Ramos (cell line): ENCODE results near the gene PPP1R12A.

Experiments used
- in situ Hi-C: fragments of 300-500 bp; cut with MboI; formaldehyde crosslinking; loops from one replicate; pipeline ENCODE4 v1.14.3; 2022; ENCODE audit warnings: low sequenced_read_pairs; ENCODE audit not compliant: unreplicated experiment

The PPP1R12A gene

DNA sequence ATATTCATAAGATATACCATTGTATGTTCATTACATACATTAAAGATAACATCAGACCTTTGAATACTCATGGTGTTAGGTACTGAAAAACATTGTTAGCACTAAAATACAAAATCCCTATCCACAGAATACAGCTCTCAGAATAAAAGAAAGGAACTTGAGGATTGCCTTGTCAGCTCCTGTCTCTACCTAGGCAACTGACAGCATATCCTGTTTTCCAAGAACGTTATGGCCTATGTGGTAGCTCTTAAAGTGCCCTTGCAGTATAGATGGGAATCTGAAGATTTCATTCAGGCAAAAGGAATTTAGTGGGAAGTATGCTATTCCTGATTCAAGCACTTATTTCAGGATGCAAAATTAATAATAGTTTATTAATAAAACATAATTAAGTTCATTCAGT lies 1.8 kb upstream of the PPP1R12A start:
- in situ Hi-C loops: no loop called here

DNA sequence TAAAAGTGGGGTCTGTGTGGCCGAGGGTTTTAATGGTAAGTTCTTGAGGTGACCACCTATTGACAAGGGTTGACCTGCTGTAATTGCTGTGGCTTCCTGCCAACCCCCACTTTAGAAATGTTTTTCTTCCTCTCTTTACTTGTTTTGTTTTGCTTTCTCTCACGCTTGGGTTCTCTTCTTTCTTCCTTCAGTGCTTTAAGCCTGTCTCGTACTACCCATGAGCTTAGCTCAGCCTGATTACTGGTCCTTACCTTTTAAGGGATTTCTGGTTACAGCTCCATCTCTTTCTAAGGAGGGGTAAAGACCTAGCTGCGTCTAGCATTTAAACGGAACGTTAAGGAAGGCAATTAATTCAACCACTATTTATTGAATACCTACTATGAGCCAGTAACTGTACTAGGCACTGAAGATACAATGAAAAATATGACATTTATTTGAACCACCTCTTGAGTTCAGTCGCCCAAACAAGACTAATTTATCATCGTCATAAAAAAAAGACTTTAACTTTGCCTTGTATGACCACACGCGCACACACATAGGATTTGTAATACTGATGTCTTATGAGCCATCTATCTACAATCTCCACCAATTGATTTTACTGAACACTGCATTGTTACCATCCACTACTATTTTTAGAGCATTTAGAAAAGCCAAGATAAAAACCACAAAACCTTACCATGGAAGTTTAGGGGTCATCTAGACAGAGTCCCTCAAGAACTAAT lies 888 bp upstream of the PPP1R12A start:
- in situ Hi-C loops: no loop called here

DNA sequence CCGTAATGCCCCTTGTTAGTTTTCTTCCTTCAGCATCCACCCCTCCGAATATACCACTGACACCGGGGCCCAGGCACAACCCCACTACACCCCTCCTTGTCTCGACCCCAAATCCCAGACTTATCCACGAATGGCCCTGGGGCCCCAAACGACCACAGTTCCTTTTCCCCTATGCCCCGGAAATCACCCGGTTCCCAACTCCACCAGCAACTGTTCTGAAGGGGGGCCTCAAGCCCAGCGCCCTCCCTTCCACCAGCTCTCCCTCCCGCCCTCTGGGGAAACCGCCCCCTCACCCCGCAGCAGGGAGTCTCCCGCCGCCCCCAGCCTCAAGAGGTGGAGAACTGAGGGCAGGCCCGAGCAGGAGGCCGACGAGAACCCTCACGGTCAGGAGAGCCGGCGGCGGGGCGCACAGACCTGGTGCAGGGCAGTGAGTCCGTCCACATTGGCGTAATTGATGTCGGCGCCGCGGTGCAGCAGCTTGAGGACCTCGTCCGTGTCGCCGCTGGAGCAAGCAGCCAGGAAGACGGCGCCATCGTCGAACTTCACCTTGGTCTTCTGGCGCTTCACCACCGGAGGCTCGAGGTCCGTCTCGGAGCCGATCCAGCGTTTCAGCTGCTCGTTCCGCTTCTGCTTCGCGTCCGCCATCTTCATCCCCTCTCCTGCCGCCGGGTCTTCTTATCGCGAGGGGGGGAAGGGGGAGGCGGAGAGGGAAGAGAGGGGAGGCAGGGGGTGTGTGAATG lies 446 bp downstream of the PPP1R12A start:
- in situ Hi-C loops: no loop called here

DNA sequence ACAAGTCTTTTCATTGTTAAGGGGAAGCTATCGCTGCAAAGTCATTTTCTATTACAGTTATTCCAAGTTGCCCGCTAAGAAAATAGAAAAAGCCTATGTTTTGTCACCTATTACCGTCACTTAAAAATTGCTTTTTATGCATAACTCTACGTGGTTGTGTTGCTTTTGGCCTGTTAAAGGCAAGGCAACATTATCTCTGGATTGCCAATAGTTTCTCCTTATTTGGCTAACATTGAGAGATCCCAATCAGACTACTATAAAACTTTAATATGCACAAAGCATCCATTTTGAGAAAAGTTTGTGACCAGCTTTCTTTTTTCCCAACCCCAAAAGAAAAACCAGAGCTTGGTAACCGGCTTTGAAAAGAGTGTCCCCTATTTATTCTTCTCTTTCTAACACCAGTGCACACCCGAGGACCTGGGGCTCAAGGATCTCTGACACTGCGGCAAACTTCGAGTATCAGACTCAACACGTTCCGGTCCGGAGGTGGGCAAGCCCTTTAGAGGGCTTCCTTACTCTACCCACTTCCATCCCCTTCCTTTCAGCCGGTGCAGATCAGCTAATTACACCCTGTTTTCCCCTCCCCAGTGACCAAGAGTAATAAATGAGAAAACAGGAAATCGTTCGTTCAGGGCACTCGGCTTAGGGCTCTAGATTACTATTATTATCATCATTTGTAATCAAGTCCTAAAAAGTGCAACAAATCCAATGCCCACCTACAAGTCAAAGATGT lies 1.2 kb downstream of the PPP1R12A start:
- in situ Hi-C loops: no loop called here

DNA sequence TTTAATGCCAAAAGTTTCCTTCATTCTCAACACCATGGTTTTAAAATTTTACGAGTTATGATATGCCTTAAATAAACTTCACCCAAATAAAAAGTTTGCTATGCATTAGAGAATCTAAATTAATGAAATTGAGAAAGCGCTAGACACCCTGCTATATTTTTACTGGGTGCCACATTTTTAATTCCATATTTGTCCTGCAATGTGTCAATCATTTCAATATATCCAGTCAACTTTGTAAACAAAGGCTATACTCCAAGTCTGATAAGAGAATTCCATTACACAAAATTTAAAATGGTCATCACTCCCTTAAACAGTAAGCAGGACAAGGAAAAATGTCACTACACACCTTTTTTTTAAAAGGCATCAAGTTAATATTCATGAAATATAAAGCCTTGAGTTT lies 1.9 kb downstream of the PPP1R12A start:
- in situ Hi-C loops: no loop called here

DNA sequence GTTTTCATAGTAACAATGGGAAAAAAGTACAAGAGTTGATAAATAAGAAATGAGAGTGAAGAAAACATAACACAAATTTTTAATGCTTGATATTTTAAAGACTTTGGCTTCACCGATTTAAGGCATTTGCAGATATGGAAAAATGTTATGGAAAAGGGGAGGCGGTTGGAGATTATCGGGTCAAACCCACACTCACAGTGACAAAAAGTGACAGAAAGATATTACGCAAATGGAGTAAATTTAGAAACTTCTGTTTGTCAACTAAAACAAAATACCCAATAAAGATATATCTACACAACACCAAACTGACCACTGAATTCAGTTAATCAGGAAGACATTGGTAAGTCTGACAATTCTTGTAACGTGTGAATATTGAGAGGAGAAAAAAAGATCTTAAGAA lies 2.5 kb downstream of the PPP1R12A start:
- in situ Hi-C loops: no loop called here

DNA sequence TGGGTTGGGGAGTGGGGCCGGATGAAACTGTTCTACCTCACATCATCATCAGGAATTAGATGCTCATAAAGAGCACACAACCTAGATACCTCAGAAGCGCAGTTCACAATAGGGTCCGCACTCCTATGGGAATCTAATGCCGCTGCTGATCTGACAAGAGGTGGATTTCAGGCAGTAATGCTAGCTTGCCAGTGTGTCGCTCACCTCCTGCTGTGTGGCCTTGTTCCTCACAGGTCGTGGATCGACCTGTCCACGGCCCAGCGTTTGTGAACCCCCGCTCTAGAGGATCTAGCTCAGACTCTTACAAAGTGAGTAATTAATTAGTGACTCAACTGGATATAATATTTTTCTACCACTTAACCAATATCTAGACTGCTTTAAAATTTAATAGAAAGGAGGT lies 5.8 kb downstream of the PPP1R12A start:
- in situ Hi-C loops: no loop called here

DNA sequence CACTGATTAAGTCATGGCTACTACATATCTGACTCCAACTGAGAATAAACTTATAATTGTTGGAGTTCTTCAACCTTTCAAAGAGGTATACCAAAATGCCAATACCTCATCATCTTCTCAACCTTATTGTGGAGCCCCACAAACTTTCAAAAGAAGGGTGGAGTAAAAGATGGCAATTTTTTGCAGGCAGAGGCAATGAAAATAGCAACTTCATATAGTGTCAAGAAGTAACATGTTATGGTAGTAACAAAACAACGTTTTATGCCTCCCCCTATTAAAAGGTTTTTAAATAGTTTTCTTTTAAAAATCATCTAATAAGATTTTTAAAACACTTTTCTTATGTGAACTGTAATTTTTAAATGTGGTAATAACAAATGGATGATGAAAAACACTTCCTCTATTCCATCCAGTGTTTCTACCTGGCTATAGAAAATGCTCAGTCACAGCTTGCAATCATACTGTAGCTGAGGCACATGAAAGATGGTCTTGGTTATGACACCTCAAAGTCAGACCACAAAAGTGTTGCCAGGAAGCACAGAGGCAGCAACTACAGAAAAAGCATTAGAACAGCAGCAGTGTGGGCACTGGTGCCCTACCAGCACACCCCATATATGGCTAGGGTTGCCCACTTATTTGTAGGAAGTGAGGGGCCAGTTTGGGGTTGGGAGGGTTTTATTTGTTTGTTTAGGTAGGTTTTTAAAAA lies 7.0 kb downstream of the PPP1R12A start:
- in situ Hi-C loops: no loop called here

DNA sequence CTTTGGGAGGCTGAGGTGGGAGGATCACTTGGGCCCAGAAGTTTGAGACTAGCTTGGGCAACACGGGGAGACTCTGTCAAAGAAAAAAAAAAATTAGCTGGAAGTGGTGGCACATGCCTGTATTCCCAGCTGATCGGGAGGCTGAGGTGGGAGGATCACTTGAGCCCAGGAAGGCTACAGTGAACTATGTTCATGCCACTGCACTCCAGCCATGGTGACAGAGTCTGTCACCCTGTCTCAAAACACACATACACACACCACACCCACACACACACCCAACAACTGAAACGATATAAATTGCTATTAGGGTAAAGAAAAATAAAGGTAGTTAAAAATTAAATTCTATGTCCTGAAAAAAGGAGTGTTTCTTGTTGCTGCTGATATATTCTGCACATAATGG lies 7.9 kb downstream of the PPP1R12A start:
- in situ Hi-C loops: no loop called here

DNA sequence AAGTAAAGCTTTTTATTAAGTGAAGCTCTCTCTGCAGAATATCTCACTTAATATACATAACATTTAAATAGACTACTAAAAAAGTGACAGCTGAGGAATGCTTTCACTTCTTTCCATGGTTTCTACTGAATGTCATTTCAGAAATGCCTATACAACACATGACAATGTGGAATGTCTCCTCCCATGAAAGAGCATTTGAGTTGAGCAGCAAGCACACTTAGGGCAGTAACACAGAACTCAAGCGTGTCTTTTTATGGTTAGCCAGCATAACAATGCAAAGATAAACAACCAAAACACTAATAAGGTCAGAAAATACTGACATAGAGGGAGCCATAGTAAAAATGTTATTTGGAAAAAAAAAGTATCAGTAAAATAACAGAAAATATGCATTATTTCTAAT lies 9.4 kb downstream of the PPP1R12A start:
- in situ Hi-C loops: no loop called here

DNA sequence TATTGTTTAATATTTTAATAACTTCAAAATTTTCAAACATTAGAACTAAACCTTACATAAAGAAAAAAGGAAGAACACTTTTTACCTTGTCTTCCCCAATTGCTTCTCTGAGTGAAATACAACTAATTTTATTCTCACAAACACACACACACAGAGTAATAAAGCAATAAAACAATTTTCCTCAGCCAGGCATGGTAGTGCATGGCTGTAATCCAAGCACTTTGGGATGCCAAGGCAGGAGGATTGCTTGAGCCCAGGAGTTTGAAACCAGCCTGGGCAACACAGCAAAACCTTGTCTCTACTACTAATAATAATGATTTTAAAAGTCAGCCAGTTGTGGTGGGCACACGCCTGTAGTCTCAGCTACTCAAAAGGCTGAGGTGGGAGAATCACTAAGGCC lies 13.1 kb downstream of the PPP1R12A start:
- in situ Hi-C loops: no loop called here

DNA sequence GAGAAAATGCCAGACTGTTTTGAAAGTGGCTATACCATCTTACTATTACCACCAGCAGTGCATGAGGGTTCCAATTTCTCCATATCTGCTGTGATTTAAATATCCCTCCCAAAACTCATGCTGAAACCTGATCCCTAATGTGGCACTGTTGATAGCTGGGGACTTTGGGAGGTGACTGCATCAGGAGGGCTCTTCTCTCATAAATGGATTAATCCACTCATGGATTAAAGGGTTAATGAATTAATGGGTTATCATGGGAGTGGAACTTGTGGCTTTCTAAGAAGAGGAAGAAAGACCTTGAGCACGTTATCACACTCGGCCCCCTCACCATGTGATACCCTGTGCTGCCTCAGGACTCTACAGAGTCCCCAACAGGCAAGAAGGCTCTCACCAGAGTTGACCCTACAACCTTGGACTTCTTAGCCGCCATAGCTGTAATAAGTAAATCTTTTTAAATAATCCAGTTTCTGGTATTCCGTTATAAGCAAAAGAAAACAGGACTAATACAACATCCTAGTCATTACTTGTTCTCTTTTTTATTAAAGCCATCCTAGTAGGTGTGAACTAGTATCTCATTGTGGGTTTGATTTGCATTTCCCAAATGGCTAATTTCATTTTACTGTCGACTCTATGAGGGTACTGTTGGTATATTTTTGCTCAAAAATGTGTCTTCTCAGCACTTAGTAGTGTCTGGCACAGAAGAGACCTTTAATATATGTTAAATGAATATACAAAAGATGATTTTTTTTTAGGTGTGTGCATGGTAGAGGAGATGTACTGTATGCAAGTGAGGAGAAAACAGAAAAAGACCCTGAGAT lies 14.3 kb downstream of the PPP1R12A start:
- in situ Hi-C loops: no loop called here

DNA sequence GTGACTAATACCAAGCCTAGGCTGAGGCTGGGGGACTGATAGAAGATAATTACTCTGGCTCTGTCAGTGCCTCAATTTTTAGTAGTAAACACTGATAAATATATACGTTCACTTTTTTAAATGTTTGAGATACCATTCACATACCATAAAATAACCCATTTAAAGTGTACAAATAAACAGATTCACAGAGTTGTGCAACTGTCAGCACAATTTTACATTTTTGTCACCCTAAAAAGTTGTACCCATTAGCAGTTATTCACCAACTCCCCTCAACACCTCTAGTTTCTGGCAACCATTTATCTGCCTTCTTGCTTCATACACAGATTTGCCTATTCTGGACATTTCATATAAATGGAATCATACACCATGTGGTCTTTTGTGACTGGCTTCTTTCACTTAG lies 15.1 kb downstream of the PPP1R12A start:
- in situ Hi-C loops: no loop called here

DNA sequence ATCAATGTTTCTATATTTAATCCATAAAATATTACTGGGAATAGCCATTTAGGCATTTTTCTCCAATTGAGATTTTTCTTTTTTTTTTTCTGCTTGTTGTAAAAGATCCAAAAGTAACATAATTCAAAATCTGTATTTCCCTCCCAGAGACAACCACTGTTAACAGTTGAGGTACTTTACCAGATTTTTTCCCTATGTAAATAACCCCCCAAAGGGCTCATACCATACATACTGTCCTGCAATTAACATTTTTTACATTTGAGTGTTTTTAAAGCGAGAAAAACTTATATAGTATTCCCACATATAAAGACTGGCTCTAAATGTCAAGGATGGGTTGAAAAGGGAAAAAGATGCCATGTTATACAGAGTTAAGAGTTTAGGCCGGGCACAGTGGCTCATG lies 18.1 kb downstream of the PPP1R12A start:
- in situ Hi-C loops: no loop called here

DNA sequence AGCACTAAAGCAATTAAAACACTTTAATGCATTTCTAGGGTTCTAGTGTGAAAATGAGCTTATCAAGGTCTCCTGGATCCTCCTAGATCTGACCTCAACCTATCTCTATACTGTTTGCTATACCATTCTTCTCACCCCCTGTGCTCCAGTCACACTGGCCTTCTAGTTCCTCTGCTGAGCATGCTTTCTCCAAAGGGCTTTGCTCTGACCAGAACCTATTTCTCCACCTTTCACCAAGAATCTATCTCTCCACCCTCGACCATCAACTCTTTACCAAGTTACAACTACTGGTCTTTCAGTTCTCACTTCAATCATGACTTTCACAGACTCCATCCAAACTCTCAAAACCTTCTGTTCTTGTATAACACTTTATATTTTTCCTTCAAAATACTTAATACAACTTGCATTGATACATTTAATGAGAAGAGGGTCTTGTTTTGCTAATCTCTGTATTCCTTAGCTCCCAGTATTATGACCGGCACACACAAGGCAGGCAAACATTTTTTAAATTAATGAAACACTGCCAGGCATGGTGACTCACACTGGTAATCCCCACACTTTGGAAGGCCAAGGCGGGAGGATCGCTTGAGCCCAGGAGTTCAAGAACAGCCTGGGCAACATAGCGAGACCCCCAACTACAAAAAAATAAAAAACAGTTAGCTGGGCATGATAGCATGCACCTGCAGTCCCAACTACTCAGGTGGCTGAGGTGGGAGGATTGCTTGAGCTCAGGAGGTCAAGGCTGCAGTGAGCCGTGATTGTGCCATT lies 22.8 kb downstream of the PPP1R12A start:
- in situ Hi-C loops: no loop called here

DNA sequence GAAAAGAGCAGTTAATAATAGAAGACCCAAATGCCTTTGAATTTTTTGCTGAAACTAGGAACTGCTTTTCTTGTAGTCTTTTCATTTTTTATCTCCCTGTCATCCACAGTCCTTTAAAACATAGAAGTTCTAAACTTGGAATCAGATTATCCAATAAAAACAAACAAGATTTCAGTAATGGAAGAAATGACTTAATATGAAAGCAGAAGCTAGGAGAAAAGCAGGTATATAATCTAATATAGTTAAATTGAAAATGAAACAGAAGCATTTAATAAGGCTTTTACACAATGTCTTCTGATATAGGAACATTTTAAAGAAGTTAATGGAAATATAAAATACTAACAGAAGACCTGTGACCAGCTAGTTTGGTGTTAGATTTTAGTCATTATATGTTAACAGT lies 26.5 kb downstream of the PPP1R12A start:
- in situ Hi-C loops: no loop called here

DNA sequence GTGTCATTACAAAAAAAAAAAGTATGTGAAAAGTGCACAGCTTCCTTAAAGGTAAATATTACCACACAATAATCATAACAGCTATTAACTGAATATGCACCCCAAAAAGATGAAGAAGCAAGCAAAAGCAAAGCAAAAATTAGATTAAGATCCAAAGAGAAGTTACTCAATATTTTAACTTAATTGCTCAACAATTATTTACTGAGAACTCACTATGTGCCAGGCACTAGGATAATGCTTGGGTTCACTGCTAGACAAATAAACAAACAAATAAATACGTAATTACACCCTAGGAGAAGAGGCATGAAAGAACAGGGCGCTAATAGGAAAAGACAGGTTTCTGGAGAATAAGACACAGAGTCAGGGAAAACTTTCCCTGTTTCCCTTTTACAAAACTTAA lies 33.4 kb downstream of the PPP1R12A start:
- in situ Hi-C loops: no loop called here

DNA sequence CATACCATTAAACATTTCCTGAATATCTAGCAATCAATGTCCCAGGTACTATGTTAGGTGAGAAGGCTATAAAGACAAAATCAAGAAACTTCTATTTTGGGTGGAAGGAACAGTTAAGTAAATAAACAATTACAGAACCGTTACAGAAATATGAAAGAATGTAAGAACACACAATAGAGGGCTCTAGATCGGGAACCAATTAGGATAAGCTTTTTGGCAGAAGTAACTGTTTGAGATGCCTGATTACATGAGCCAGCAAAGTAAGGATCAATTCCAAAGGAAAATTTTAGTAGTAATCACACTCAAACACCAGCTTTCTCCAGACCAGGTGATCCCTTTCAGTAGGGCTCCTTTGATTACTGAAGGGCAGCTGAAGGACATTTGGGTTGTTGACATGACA lies 33.9 kb downstream of the PPP1R12A start:
- in situ Hi-C loops: no loop called here

DNA sequence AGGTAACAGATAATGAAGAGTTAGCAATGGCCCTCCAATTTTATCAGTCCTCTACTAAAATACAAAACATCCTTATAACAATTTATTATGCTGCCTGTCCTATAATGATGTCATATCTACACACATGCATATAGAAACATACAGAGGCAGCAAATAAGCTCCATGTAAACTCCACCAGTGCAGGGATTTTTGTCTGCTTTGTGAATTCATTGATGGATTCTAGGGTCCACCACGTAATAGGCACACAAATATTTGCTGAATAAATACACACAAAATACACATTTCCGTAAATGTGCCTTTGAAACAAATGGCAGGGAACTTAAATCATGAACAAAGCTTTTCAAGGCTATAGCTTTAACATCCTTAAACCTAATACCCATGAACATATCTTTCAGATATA lies 34.7 kb downstream of the PPP1R12A start:
- in situ Hi-C loops: no loop called here
